HEK293 (cell line): Measurements from ENCODE around the gene LRRK1.

ENCODE experiments used
- ZFP41 ChIP-seq: fragments of 450-650 bp; formaldehyde crosslinking; IDR thresholded peaks from 2 replicates; pipeline ENCODE4 v1.5.1; 2016; ENCODE audit warnings: missing biosample characterization, missing genetic modification characterization, borderline replicate concordance
- ZNF140 ChIP-seq: fragments of 450-650 bp; formaldehyde crosslinking; IDR thresholded peaks from 2 replicates; pipeline ENCODE4 v1.5.1; 2016; ENCODE audit warnings: missing biosample characterization, missing genetic modification characterization

GRCh38 chr15:101018016-101018415, 98.9 kb downstream of the LRRK1 start:
- TF ChIP-seq ZNF140 (tag by site-specific recombination) (no peak), ZFP41 (tag by site-specific recombination) (no peak)
